Coronary artery (tissue), 2 donors: ENCODE data around the gene TRAPPC14.
"Not testable (repeated sequence)": the region's sequence is repeated elsewhere in the genome, so short reads cannot be mapped to it uniquely, and the experiment has no call there.

ENCODE experiments used
- DNase-seq: peaks from one replicate; pipeline ENCODE4 v3.0.0-alpha.2; 2017; ENCODE audit warnings: low spot score
- H3K27ac ChIP-seq, 2 donors: fragments of 200-600 bp; sonication (generic); one replicate each; pipeline ENCODE4 v1.5.1; 2016 to 2019
- H3K4me3 ChIP-seq: fragments of 200-600 bp; sonication (generic); 2 replicates; pipeline ENCODE4 v1.5.1; 2016; ENCODE audit warnings: mild to moderate bottlenecking, moderate library complexity
- TF ChIP-seq, protein P1 (sequence below): fragments of 200-600 bp; sonication (generic); IDR thresholded peaks from one replicate; pipeline ENCODE4 v1.5.1; 2019; ENCODE audit warnings: antibody characterized with exemption

TRAPPC14 gene

DNA sequence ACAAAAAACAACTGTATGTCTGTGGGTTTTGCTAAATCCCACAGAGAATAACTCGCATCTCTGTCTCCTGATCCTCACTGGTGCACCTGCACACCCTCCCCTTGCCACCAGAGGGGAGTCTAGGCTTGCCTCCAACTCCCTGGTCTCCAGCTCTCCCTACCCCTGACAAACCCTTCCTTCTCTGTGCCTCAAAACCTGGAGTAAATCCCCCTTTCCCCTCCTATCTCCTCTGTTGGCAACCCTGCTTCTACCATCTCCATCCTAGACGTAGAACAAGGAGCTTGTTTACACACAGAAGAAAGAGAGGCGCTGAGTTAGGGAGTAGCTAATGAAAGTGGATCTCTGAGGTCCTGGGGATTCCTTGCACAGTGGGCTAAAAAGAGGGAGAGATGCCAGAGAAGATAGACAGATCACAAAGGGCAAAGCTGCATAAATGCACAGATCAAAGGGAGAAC, 25.8 kb downstream of the TRAPPC14 start:
- Histone ChIP-seq H3K27ac (no peak overlapping the region), H3K4me3 (no peak overlapping the region)
- DNase-seq, result no peak
- TF ChIP-seq, protein P1, sequence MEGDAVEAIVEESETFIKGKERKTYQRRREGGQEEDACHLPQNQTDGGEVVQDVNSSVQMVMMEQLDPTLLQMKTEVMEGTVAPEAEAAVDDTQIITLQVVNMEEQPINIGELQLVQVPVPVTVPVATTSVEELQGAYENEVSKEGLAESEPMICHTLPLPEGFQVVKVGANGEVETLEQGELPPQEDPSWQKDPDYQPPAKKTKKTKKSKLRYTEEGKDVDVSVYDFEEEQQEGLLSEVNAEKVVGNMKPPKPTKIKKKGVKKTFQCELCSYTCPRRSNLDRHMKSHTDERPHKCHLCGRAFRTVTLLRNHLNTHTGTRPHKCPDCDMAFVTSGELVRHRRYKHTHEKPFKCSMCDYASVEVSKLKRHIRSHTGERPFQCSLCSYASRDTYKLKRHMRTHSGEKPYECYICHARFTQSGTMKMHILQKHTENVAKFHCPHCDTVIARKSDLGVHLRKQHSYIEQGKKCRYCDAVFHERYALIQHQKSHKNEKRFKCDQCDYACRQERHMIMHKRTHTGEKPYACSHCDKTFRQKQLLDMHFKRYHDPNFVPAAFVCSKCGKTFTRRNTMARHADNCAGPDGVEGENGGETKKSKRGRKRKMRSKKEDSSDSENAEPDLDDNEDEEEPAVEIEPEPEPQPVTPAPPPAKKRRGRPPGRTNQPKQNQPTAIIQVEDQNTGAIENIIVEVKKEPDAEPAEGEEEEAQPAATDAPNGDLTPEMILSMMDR, result peak; percentile 49

DNA sequence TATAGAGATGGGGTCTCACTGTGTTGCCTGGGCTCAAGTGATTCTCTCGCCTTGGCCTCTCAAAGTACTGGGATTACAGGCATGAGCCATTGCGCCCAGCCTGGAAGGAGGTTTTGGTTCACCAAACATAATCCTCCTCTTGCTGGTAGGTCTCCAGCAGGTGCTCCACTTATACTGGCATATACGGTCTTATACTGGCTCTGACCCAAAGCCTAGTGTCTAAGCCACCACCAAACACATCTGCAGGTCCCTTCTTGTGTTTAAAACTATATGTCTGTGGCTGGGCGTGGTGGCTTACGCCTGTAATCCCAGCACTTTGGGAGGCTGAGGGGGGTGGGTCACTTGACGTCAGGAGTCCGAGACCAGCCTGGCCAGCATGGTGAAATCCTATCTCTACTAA, 26.4 kb downstream of the TRAPPC14 start:
- no peak overlapping the region for H3K4me3 ChIP-seq
- TF ChIP-seq, protein P1, result no peak
- H3K27ac ChIP-seq, result no peak overlapping the region
- no peak for DNase-seq

DNA sequence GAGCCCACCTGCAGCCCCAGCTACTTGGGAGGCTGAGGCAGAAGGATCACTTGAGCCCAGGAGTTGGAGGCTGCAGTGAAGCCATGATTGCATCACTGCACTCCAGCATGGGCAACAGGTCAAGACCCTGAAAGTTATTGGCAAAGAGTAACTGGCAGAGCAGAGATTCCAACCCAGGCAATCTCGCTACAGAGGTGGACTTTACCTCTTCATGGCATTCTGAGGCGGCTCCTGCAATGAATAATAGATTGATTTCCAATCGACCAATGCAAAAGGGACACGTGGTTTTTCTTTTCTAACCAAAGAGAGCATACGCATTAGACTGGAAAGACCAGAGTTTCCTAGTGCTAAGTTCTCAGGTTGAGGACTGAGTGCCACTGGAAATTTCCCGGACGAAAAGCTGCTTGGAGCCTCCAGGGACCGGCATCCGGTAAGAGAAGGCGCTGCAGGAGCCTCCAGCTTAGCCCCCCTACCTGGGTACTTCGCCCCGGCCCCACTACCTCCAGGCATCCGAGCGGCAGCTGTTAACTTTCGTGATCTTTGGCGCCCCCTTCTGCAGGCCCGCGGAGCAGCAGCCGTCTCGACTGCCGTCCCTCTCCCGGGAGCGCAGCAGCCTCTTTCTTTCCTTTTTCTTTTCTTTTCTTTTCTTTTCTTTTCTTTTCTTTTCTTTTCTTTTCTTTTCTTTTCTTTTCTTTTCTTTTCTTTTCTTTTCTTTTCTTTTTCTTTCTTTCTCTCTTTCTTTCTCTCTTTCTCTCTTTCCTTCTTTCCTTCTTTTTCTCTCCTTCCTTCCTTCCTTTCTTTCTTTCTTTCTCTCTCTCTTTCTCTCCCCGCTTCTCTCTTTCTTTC, 27.7 kb downstream of the TRAPPC14 start:
- TF ChIP-seq, protein P1, result peak; percentile 89
- DNase-seq, result no peak
- Histone ChIP-seq H3K4me3 (peak overlapping the region; percentile 53), H3K27ac (no peak overlapping the region)

DNA sequence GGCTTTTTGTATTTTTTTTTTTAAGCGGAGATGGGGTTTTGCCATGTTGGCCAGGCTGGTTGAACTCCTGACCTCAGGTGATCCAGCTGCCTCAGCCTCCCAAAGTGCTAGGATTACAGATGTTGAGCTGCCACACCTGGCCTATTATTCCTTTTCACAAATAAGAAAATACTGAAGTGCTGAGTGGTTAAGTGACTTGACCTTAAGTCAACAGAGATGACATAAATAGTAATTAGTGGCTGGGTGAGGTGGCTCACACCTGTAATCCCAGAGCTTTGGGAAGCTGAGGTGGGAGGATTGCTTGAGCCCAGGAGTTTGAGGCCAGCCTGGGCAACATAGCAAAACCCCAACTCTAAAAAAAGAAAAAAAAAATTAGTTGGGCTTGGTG, 28.3 kb downstream of the TRAPPC14 start:
- not testable (repeated sequence) for H3K4me3 ChIP-seq, H3K27ac ChIP-seq, DNase-seq

DNA sequence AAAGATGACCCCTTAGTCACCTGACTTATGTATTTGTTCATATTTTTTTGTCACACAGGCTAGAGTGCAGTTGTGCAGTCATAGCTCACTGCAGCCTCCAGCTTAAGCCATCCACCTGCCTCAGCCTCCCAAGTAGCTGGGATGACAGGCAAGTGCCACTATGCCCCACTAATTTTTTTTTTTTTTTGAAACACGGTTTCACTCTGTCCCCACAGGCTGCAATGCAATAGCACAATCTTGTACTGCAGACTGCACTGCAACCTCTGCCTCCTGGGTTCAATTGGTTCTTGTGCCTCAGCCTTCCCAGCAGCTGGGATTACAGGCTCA, 29.9 kb downstream of the TRAPPC14 start:
- TF ChIP-seq, protein P1, result no peak
- no peak for DNase-seq
- Histone ChIP-seq H3K27ac (no peak overlapping the region), H3K4me3 (no peak overlapping the region)

DNA sequence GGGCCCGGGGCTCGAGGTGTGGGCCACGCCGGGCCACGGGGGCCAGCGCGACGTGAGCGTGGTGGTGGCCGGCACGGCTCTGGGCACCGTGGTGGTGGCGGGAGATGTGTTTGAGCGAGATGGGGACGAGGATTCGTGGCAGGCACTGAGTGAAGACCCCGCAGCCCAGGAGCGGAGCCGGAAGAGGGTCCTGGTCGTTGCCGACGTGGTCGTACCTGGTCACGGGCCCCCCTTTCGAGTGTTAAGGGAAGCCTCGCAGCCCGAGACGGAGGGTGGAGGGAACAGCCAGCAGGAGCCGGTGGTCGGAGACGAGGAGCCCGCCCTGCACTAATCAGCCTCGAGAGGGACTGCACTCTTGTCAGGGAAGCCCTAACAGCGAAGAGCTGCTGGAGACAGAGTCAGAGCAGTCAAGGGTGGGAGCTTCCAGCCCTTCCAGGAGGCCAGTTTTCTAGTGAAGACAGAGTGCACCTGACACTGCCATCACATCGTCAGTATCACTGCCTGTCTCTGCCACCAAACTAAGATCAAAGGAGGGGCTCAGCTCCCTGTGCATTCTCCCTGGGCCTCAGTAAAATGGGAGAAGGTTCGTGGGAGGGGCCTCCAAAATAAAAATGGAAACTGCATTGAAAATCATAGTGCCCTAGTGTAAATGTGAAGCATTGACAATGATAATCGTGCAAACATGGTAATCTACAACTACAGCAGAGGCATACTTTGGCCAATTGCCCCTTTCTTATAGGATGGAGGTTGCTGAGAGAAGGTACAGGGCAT, 30.5 kb downstream of the TRAPPC14 start:
- no peak for DNase-seq
- TF ChIP-seq, protein P1, result no peak
- H3K4me3 ChIP-seq, result peak overlapping the region; percentile 89
- peak overlapping the region; percentile 87 to 95 for H3K27ac ChIP-seq

DNA sequence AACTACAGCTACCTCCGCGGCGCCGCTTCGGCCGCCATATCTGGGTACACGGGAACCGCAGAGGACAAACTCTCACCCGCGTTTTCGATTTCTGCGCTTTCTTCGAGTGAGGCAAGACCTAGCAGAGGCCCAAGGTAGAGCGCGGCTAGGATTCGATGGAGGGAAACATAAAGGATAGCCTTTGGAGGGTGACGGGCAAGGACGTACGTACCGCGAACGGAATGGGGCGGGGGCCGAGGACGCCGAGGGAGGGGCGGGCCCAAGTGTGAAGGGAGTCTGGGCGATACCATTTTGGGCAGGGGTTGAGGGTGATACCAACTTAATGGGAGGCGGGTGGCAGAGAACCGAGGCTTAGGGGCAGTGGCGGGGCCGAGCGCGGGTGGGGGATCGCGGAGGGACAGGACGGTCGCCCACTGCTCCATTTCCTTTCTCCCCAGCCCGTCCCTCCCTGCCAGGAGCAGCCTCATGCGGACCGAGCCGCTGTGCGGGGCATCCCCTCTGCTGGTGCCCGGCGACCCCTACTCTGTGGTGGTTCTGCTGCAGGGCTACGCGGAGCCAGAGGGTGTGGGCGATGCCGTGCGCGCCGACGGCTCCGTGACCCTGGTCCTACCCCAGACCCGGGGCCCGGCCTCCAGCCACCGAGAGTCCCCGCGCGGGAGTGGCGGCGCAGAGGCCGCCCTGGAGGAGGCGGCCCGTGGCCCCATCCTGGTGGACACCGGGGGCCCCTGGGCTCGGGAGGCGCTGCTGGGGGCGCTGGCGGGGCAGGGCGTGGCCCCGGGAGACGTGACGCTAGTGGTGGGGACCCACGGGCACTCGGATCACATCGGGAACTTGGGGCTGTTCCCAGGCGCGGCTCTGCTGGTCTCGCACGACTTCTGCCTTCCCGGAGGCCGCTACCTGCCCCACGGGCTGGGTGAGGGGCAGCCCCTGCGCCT, 31.3 kb downstream of the TRAPPC14 start, which contains the start of gene MBLAC1:
Gene MBLAC1 (plus strand): TSS at position 37 of the 935 bp plus-strand sequence. CDS start 429 bp downstream, at position 466.
- peak within 1 kb of the TSS; percentile 87 to 95 for H3K27ac ChIP-seq
- TF ChIP-seq, protein P1, result no peak
- peak within 1 kb of the TSS; percentile 89 for H3K4me3 ChIP-seq
- DNase-seq, result peak; percentile 90
